ENCODE measurements around the gene SLC12A9.

The SLC12A9 gene

GRCh38 chr7:100914879-100915447 is 62.5 kb downstream of the SLC12A9 start:
- Histone ChIP-seq H3K4me1 (ENCODE audit: insufficient read depth, low read length) (no peaks in the 10 kb centered on the region), H3K9me3 (ENCODE audit: insufficient read depth, low read length, severe bottlenecking) (no peaks in the 10 kb centered on the region), H3K36me3 (ENCODE audit: insufficient read depth, low read length) (no peaks in the 10 kb centered on the region), H2AFZ (ENCODE audit: low read depth, low read length) (no peak overlapping the region), H3K4me3 (ENCODE audit: low read depth in 1 of 2, low read length in 2 of 2) (no peak overlapping the region), H3K9ac (ENCODE audit: low read depth, low read length) (no peak overlapping the region), H3K4me2 (ENCODE audit: insufficient read depth, low read length) (no peak overlapping the region), H4K20me1 (ENCODE audit: insufficient read depth, low read length) (no peaks in the 10 kb centered on the region), H3K27ac (ENCODE audit: low read length) (no peak overlapping the region), H3K27me3 (ENCODE audit: insufficient read depth, low read length, poor library complexity) (no peaks in the 10 kb centered on the region), H3K79me2 (ENCODE audit: insufficient read depth, low read length) (no peaks in the 10 kb centered on the region)
- DNase-seq (no peak), ATAC-seq (ENCODE audit: insufficient read depth, low read depth) (no peak)
- TF ChIP-seq, protein P1, sequence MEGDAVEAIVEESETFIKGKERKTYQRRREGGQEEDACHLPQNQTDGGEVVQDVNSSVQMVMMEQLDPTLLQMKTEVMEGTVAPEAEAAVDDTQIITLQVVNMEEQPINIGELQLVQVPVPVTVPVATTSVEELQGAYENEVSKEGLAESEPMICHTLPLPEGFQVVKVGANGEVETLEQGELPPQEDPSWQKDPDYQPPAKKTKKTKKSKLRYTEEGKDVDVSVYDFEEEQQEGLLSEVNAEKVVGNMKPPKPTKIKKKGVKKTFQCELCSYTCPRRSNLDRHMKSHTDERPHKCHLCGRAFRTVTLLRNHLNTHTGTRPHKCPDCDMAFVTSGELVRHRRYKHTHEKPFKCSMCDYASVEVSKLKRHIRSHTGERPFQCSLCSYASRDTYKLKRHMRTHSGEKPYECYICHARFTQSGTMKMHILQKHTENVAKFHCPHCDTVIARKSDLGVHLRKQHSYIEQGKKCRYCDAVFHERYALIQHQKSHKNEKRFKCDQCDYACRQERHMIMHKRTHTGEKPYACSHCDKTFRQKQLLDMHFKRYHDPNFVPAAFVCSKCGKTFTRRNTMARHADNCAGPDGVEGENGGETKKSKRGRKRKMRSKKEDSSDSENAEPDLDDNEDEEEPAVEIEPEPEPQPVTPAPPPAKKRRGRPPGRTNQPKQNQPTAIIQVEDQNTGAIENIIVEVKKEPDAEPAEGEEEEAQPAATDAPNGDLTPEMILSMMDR (IDR thresholded peaks at IDR 0.05; ENCODE audit: borderline replicate concordance, extremely low read depth, low read length, poor library complexity, severe bottlenecking): no peak
- no peak for TF ChIP-seq EZH2 (IDR thresholded peaks at IDR 0.05; ENCODE audit: borderline replicate concordance, low read depth, low read length, severe bottlenecking)

Data from DND-41 (cell line).